ENCODE data around the gene USHBP1. TPM values are rescaled to one million over a fixed set of nuclear protein-coding genes. Genes with fewer than 3 reads are reported as not detected.
A peak's percentile ranks its signal among the peaks of the same experiment; 100 is the strongest.
"Not testable (repeated sequence)": the region's sequence is repeated elsewhere in the genome, so short reads cannot be mapped to it uniquely, and the experiment has no call there.

Gene USHBP1
- total and polyA plus RNA-seq, 3 experiments from 2014 or later = 0.07 to 0.27 TPM; not detected in 1

DNA sequence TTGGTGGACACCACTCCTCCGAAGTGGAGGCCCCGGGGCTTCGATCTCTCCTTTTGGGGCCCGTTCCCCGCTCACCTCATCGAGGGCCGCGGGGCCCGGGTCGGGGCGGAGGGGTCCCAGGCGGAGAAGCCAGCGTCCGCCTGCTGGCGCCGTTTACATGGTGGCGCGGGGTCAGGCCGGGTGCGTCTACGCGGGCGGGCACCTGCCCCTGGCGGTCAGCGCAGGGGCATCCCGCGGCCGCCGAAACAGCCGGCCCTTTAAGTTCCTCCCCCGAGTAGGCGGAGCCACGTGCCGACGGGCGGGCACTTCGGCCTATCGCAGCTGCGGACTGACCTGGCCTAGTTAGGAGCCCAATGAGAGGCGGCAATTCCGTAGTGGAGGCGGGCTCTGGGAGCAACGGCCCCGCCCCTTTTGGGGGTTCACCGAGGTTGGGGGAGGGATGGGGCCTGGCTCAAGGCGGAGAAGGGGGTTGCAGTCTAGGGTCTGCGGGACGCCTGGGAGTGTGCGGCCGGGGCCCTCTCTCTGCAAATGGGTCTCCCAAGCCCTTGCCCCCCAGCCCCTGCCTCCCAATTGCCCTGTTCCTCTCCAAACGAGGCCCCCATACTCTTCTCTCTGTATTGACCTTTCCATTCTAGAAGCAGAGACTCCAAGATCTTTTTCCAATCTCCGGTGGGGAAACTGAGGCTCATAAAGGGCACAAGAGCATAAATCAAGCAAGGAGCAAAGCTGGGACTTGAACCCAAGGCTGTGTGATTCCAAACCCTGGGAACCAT is 38.8 kb upstream of the USHBP1 start, which contains the start of gene ABHD8:
Gene ABHD8, minus strand, starts transcription at position 259 of the 773 bp plus-strand sequence. CDS start 1,809 bp downstream, outside the sequence.
- Mint-ChIP-seq H3K4me3 (peak within 1 kb of the TSS; percentile 74 to 100 (median 78)), H3K27ac (peak within 1 kb of the TSS; percentile 23 to 95 (median 71)), H3K4me1 (peaks cover 32 to 50% (median 41%) of the 10 kb centered on the region in 3 donors), H3K27me3 (no peaks in the 10 kb centered on the region), H3K36me3 (peaks cover 0 to 5% (median 0%) of the 10 kb centered on the region in 3 donors), H3K9me3 (no peaks in the 10 kb centered on the region)
- peaks cover 28% of the 10 kb centered on the region for H3K4me1 ChIP-seq (ENCODE audit: insufficient read depth, low read length)
- peak; percentile 88 to 94 (median 91) for DNase-seq
- H3K9me3 ChIP-seq (ENCODE audit: low read length) = no peaks in the 10 kb centered on the region
- no peaks in the 10 kb centered on the region for H3K36me3 ChIP-seq (ENCODE audit: insufficient read depth, low read length)
- H3K27me3 ChIP-seq (ENCODE audit: insufficient read depth, low read length, poor library complexity, severe bottlenecking) = no peaks in the 10 kb centered on the region
- peak within 1 kb of the TSS; percentile 53 for H3K27ac ChIP-seq (ENCODE audit: low read depth, low read length)
- ChIA-PET CTCF (interaction anchor here (0.6 to 1.5 kb wide), 6 partner anchors 9 to 193 kb away, joined by 3 to 8 read pairs (median 3); no protein-coding TSS in a partner anchor), POLR2A (interaction anchor here (0.9 kb wide), 1 partner anchor 11 kb away, joined by 3 read pairs; no protein-coding TSS in a partner anchor)
- peak within 1 kb of the TSS; percentile 66 for H3K4me3 ChIP-seq (ENCODE audit: low read length)

DNA sequence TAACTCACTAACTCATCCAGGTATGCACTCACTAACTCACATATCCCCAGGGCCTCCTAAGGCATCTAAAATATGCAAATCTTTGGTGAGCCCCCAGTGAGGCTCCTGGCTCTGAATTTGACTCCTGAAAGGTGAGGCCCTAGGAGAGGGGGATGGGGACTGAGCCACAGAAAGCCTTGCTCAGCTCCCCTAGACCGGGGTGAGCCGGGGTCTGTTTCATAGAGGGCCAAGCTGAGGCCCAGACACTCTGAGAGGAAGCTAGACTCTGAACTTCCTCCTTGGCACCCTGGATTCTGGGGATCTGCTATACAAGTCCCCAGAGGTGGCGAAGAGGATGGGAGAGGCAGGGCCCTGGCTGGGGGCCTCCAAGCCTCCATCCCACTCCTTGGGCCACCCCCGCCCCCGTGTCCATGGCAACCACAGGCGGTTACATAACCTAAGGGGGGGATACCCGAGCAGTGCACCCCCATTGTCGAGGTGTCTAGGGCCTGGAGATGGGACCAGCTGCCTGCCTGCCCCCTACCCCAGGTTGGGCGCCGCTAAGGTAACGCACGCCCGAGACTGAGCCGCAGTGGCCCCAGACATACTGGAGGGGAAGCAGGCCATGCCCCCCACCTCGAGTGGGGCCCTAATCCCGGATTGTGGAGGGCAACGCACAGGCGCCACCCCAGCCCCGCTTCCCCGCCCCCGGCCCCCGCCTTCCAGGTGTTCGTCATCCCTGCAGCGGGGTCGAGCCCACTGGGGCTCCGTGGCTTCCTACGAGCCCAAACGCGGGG is 38.0 kb upstream of the USHBP1 start:
- ChIA-PET POLR2A (interaction anchor here (0.9 kb wide), 1 partner anchor 88 kb away, joined by 3 read pairs; no protein-coding TSS in a partner anchor), CTCF (interaction anchor here (0.9 to 1.5 kb wide), 3 partner anchors 10 to 193 kb away, joined by 3 to 4 read pairs (median 3); no protein-coding TSS in a partner anchor)
- peaks cover 0 to 8% (median 0%) of the 10 kb centered on the region in 3 donors for H3K36me3 Mint-ChIP-seq
- H3K4me3 ChIP-seq (ENCODE audit: low read length) = peak overlapping the region; percentile 66
- peaks cover 28% of the 10 kb centered on the region for H3K4me1 ChIP-seq (ENCODE audit: insufficient read depth, low read length)
- peaks cover 28 to 44% (median 35%) of the 10 kb centered on the region in 3 donors for H3K4me1 Mint-ChIP-seq
- H3K27ac ChIP-seq (ENCODE audit: low read depth, low read length) = peak overlapping the region; percentile 53
- peak in 2 of 5 donors; percentile 17 to 67 for DNase-seq
- H3K9me3 ChIP-seq (ENCODE audit: low read length) = no peaks in the 10 kb centered on the region
- H3K27me3 ChIP-seq (ENCODE audit: insufficient read depth, low read length, poor library complexity, severe bottlenecking) = no peaks in the 10 kb centered on the region
- H3K27ac Mint-ChIP-seq = peak overlapping the region in 6 of 8 donors; percentile 12 to 80 (median 57)
- H3K27me3 Mint-ChIP-seq = no peaks in the 10 kb centered on the region
- H3K36me3 ChIP-seq (ENCODE audit: insufficient read depth, low read length) = no peaks in the 10 kb centered on the region
- H3K4me3 Mint-ChIP-seq = peak overlapping the region; percentile 55 to 82 (median 74)
- no peaks in the 10 kb centered on the region for H3K9me3 Mint-ChIP-seq

DNA sequence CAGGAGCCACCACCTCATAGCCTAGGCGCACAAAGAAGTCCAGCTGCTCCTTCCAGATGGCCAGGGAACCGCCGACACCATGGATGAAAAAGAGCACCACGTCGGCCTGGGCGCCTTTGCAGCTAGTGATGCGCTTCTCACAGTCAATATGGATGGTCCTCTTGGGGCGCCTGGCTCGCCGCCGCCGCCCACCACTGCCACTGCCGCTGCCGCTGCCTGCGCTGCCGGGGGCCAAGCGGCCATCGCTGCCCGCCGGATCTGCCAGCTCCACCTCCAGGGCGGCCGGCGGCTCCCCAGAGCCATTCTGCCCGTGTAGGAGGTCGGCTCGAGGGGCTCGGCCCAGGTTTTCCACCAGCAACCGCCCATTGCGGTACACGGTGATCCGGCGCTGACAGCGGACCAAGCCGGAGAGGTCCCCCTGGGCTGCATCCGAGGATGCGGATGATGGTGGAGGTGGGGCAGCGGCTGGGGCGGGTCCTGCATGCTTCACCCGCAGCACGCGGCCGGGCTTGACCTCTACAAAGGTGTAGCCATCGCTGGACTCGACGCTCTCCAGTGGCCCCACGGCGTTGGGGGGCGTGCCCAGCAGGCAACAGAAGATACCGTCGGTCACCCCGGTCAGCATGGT is 36.6 kb upstream of the USHBP1 start:
- Histone ChIP-seq H3K27me3 (ENCODE audit: insufficient read depth, low read length, poor library complexity, severe bottlenecking) (no peaks in the 10 kb centered on the region), H3K27ac (ENCODE audit: low read depth, low read length) (no peak overlapping the region), H3K4me1 (ENCODE audit: insufficient read depth, low read length) (peaks cover 21% of the 10 kb centered on the region), H3K9me3 (ENCODE audit: low read length) (no peaks in the 10 kb centered on the region), H3K4me3 (ENCODE audit: low read length) (no peak overlapping the region), H3K36me3 (ENCODE audit: insufficient read depth, low read length) (no peaks in the 10 kb centered on the region)
- Mint-ChIP-seq H3K27ac (peak overlapping the region in 2 of 8 donors; percentile 15 to 50), H3K9me3 (no peaks in the 10 kb centered on the region), H3K4me3 (peak overlapping the region in 2 of 7 donors; percentile 13 to 71), H3K4me1 (peaks cover 23 to 37% (median 28%) of the 10 kb centered on the region in 3 donors), H3K27me3 (no peaks in the 10 kb centered on the region), H3K36me3 (peaks cover 0 to 11% (median 0%) of the 10 kb centered on the region in 3 donors)
- no peak for DNase-seq
- ChIA-PET POLR2A (no interaction called here), CTCF (no interaction called here)

DNA sequence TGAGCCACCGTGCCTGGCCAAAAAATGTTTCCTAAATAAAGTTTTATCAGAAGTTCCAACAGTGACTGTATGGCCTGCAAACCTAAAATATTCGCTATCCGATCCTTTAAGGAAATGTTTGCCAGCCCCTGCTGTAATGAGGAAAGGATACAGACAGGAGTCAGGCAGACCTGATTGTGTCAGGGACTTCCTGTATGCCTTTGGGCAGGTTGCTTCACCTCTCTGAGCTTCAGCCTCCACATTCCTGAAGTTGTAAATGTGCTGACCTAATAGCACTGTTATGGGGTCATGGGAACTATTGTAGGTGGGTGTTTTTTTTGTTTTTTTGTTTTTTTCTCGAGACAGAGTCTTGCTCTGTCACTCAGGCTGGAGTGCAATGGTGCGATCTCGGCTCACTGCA is 32.4 kb upstream of the USHBP1 start:
- ChIA-PET CTCF (interaction anchor here (1.3 to 1.4 kb wide), 2 partner anchors 8 to 21 kb away, joined by 3 to 4 read pairs; no protein-coding TSS in a partner anchor), POLR2A (no interaction called here)
- no peak overlapping the region for H3K27ac Mint-ChIP-seq
- Histone ChIP-seq H3K9me3 (ENCODE audit: low read length) (no peaks in the 10 kb centered on the region), H3K36me3 (ENCODE audit: insufficient read depth, low read length) (no peaks in the 10 kb centered on the region), H3K27ac (ENCODE audit: low read depth, low read length) (no peak overlapping the region), H3K27me3 (ENCODE audit: insufficient read depth, low read length, poor library complexity, severe bottlenecking) (no peaks in the 10 kb centered on the region), H3K4me1 (ENCODE audit: insufficient read depth, low read length) (peaks cover under 1% of the 10 kb centered on the region), H3K4me3 (ENCODE audit: low read length) (no peak overlapping the region)
- peaks cover 4 to 9% (median 7%) of the 10 kb centered on the region in 3 donors for H3K4me1 Mint-ChIP-seq
- no peak for DNase-seq
- no peak overlapping the region for H3K4me3 Mint-ChIP-seq
- H3K36me3 Mint-ChIP-seq = peaks cover 0 to 14% (median 0%) of the 10 kb centered on the region in 3 donors
- H3K9me3 Mint-ChIP-seq = no peaks in the 10 kb centered on the region
- peaks cover 0 to 1% of the 10 kb centered on the region in 2 donors for H3K27me3 Mint-ChIP-seq

DNA sequence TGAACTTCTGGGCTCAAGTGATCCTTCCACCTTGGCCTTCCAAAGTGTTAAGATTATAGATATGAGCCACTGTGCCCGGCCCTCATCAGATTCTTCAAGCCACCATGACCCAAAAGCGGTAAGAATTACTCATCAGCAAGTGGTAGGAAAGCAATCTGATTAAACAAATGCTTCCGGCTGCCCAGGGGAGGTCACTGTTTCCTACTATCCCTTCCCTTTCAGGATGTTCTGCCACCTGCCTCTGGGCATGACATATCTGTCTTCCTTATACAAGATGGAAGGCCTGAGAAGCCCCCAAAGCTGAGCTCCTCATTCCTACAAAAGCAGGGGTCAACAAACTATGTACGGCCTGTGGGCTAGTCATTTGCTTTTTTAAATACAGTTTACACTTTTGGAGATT is 31.7 kb upstream of the USHBP1 start:
- Histone ChIP-seq H3K4me1 (ENCODE audit: insufficient read depth, low read length) (no peaks in the 10 kb centered on the region), H3K27me3 (ENCODE audit: insufficient read depth, low read length, poor library complexity, severe bottlenecking) (no peaks in the 10 kb centered on the region), H3K27ac (ENCODE audit: low read depth, low read length) (no peak overlapping the region), H3K4me3 (ENCODE audit: low read length) (no peak overlapping the region), H3K36me3 (ENCODE audit: insufficient read depth, low read length) (no peaks in the 10 kb centered on the region), H3K9me3 (ENCODE audit: low read length) (no peaks in the 10 kb centered on the region)
- ChIA-PET POLR2A (interaction anchor here (0.7 kb wide), 1 partner anchor 39 kb away, joined by 5 read pairs; no protein-coding TSS in a partner anchor), CTCF (interaction anchor here (1.3 to 1.4 kb wide), 2 partner anchors 9 to 22 kb away, joined by 3 to 4 read pairs; no protein-coding TSS in a partner anchor)
- Mint-ChIP-seq H3K4me1 (peaks cover 3 to 7% (median 5%) of the 10 kb centered on the region in 3 donors), H3K36me3 (peaks cover 0 to 14% (median 0%) of the 10 kb centered on the region in 3 donors), H3K4me3 (no peak overlapping the region), H3K9me3 (no peaks in the 10 kb centered on the region), H3K27me3 (peaks cover 0 to 1% of the 10 kb centered on the region in 2 donors), H3K27ac (peak overlapping the region in 1 of 8 donors; percentile 54)
- DNase-seq = no peak

DNA sequence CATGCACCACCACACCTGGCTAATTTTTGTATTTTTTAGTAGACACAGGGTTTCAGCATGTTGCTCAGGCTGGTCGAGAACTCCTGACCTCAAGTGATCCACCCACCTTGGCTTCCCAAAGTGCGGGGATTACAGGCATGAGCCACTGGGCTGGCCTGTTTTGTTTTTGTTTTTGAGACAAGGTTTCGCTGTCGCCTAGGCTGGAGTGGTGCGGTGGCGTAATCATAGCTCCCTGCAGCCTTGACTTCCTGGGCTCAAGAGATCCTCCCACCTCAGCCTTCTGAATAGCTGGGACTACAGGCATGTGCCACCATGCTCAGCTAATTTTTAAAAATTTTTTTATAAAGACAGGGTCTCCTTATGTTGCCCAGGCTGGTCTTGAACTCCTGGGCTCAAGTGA is 31.0 kb upstream of the USHBP1 start:
- H3K27me3 Mint-ChIP-seq; H3K27ac Mint-ChIP-seq; H3K9me3 ChIP-seq (ENCODE audit: low read length); H3K27ac ChIP-seq (ENCODE audit: low read depth, low read length); H3K4me3 Mint-ChIP-seq; POLR2A ChIA-PET; H3K36me3 ChIP-seq (ENCODE audit: insufficient read depth, low read length); H3K4me1 Mint-ChIP-seq; DNase-seq; H3K4me3 ChIP-seq (ENCODE audit: low read length); H3K9me3 Mint-ChIP-seq; H3K27me3 ChIP-seq (ENCODE audit: insufficient read depth, low read length, poor library complexity, severe bottlenecking); H3K4me1 ChIP-seq (ENCODE audit: insufficient read depth, low read length): not testable (repeated sequence)
- CTCF ChIA-PET = interaction anchor here (1.4 kb wide), 2 partner anchors 9 to 22 kb away, joined by 3 read pairs; no protein-coding TSS in a partner anchor
- H3K36me3 Mint-ChIP-seq = peaks cover 0 to 14% (median 0%) of the 10 kb centered on the region in 3 donors

DNA sequence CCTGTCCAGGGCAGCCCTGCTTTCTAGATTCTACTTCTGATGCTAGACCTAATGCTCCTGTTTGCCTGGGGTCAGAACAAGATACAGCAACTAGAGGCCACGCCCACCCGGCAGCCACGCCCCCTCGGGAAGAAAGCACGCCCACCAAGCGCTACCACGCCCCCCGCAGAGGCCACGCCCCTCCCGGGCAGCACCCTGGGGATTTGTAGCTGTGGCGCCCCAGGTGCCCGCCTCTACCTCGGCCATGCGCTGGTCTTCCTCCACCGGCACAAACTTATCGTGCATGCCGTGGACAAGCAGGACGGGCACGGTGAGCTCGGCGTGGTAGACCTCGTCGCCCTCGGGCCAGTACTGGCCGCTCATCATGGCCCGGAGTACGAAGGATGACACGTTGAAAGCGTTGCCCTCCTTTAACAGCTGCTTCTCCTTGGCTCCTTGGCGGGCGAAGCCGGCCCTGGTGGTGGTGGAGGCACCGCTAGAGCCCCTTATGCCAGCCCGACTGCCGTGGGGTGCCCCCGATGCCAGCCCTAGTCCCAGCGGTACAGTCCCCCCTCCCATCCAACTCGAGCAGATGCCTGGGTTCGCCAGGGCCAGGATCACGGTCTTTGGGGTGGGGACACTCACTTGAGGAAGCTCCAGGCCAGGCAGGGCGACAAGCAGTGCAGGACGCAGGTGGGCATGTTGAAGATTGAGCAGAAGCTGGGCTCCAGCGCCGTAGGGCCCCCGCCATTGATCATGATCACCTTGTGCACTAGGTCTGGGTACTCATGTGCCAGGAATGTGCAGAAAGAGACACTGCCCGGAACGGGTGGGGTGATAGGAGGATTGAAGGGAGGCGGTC is 29.7 kb upstream of the USHBP1 start:
- Mint-ChIP-seq H3K36me3 (peaks cover 0 to 14% (median 0%) of the 10 kb centered on the region in 3 donors), H3K4me1 (peaks cover 3 to 7% (median 5%) of the 10 kb centered on the region in 3 donors), H3K27me3 (peaks cover 0 to 1% of the 10 kb centered on the region in 2 donors), H3K27ac (no peak overlapping the region), H3K9me3 (no peaks in the 10 kb centered on the region), H3K4me3 (peak overlapping the region in 2 of 7 donors; percentile 27 to 54)
- DNase-seq = peak; percentile 29 to 58 (median 38)
- Histone ChIP-seq H3K4me3 (ENCODE audit: low read length) (no peak overlapping the region), H3K9me3 (ENCODE audit: low read length) (no peaks in the 10 kb centered on the region), H3K36me3 (ENCODE audit: insufficient read depth, low read length) (no peaks in the 10 kb centered on the region), H3K27me3 (ENCODE audit: insufficient read depth, low read length, poor library complexity, severe bottlenecking) (no peaks in the 10 kb centered on the region), H3K4me1 (ENCODE audit: insufficient read depth, low read length) (no peaks in the 10 kb centered on the region), H3K27ac (ENCODE audit: low read depth, low read length) (no peak overlapping the region)
- ChIA-PET POLR2A (no interaction called here), CTCF (interaction anchor here (0.9 to 1.5 kb wide), 4 partner anchors 10 to 95 kb away, joined by 3 to 4 read pairs (median 3); partner anchors contain the start of gene BABAM1)
